Lower lobe of right lung (tissue), 2 donors: Measurements from ENCODE around the gene UBLCP1. TPM values are rescaled to one million over a fixed set of nuclear protein-coding genes. Genes with fewer than 3 reads are reported as not detected.
"Not testable (repeated sequence)": the region's sequence is repeated elsewhere in the genome, so short reads cannot be mapped to it uniquely, and the experiment has no call there.

ENCODE experiments used
- ATAC-seq, 2 donors: fragments of 200-7000 bp; cut with Tn5 transposase; one replicate each; pipeline ENCODE4 v1.9.1; 2020 to 2022; ENCODE audit warnings: mild to moderate bottlenecking in 2 of 2, moderate library complexity in 2 of 2
- DNase-seq: peaks from one replicate; pipeline ENCODE4 v3.0.0-alpha.2; 2020
- H3K27ac ChIP-seq: fragments of 200-600 bp; one replicate; pipeline ENCODE4 v1.8.0; 2022
- H3K27me3 ChIP-seq: fragments of 200-600 bp; one replicate; pipeline ENCODE4 v1.8.0; 2022; ENCODE audit warnings: low read depth
- H3K36me3 ChIP-seq: fragments of 200-600 bp; one replicate; pipeline ENCODE4 v1.8.0; 2022; ENCODE audit warnings: mild to moderate bottlenecking
- H3K4me1 ChIP-seq: fragments of 200-600 bp; one replicate; pipeline ENCODE4 v1.8.0; 2022
- H3K4me3 ChIP-seq: fragments of 200-600 bp; one replicate; pipeline ENCODE4 v1.8.0; 2022; ENCODE audit warnings: mild to moderate bottlenecking
- H3K9me3 ChIP-seq: fragments of 200-600 bp; one replicate; pipeline ENCODE4 v1.8.0; 2022
- intact Hi-C: fragments of 100-400 bp; cut with DNase I; formaldehyde crosslinking; loops from one replicate; pipeline ENCODE4 v1.11.0; 2022
- total RNA-seq: library from RNA; stranded (reverse); fragmentation: NEBNext Ultra II Directional; extraction: Animal tissue kit (Norgen Biotek cat#: 25700); gene quantifications from one replicate; pipeline ENCODE4 v1.2.1, GENCODE V29; 2021
- TF ChIP-seq, protein P1 (sequence below): fragments of 200-600 bp; IDR thresholded peaks from one replicate; pipeline ENCODE4 v1.8.0; 2022; ENCODE audit warnings: antibody characterized with exemption, mild to moderate bottlenecking
- donor health status: DM: no; HTN: yes; CAD: no; lungs with severe emphysema.

The UBLCP1 gene
- total RNA-seq, 1 donor from 2014 or later = 28.9 TPM

DNA sequence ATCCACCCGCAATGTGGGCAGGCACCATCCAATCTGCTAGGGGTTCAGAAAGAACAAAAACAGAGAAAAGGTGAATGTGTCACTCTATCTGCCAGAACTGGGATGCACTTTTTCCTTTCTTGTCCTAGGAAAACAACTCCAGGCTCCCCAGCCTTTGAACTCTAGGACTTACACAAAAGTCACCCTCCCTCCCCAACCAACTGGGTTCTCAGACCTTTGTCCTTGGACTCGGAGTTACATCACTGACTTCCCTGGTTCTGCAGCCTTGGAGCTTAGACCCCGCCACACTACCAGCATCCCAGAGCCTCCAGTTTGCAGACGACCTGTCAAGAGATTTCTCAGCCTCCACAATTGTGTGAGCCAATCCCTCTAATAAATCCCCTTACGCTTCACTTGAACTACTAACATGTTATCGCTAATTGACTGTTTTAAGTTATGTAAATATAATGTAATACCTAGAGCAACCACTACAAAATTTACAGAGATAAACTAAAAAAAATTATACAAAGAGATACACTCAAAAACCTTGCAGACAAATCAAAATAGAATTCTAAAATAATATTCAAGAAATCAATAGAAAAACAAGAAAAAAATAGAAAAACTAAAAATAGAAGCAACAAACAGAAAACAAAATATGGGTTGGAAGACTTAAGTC lies 5.3 kb upstream of the UBLCP1 start:
- intact Hi-C loops = no loop called here

DNA sequence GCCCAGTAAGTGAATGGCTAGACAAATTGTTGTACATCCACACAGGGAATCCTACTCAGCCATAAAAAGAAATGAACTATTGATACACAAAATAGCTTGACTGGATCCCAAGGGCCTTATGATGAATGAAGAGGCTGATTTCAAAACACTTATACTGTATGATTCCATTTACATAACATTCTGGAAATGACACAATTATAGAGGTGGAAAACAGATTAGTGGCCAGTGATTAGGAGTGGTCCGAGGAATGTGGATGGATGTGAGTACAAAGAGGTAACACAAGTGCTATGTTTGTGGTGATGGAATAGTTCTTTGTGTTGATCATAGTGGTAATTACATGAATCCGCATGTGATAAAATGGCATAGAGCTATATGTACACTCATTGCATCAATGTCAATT lies 4.7 kb upstream of the UBLCP1 start:
- intact Hi-C loops = no loop called here
- TF ChIP-seq, protein P1, sequence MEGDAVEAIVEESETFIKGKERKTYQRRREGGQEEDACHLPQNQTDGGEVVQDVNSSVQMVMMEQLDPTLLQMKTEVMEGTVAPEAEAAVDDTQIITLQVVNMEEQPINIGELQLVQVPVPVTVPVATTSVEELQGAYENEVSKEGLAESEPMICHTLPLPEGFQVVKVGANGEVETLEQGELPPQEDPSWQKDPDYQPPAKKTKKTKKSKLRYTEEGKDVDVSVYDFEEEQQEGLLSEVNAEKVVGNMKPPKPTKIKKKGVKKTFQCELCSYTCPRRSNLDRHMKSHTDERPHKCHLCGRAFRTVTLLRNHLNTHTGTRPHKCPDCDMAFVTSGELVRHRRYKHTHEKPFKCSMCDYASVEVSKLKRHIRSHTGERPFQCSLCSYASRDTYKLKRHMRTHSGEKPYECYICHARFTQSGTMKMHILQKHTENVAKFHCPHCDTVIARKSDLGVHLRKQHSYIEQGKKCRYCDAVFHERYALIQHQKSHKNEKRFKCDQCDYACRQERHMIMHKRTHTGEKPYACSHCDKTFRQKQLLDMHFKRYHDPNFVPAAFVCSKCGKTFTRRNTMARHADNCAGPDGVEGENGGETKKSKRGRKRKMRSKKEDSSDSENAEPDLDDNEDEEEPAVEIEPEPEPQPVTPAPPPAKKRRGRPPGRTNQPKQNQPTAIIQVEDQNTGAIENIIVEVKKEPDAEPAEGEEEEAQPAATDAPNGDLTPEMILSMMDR = no peak

More for the DNA sequence above, 5.3 kb upstream of the UBLCP1 start:
- ATAC-seq (no peak), DNase-seq (no peak)
- TF ChIP-seq, protein P1 = no peak
- Histone ChIP-seq H3K4me3 (no peak overlapping the region), H3K27me3 (no peaks in the 10 kb centered on the region), H3K27ac (no peak overlapping the region), H3K9me3 (no peaks in the 10 kb centered on the region), H3K36me3 (no peaks in the 10 kb centered on the region), H3K4me1 (no peaks in the 10 kb centered on the region)

DNA sequence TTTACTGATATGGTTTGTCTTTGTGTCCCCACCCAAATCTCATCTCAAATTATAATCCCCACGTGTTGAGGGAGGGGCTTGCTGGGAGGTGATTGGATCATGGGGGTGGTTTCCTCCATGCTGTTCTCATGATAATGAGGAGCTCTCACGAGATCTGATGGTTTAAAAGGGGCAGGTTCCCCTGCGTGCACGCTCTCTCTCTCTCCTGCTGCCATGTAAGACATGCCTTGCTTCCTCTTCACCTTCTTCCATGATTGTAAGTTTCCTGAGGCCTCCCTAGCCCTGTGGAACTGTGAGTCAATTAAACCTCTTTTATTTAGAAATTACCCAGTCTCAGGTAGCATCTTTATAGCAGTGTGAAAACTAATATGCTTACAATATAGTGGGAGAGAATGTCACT lies 2.9 kb upstream of the UBLCP1 start:
- H3K4me3 ChIP-seq, DNase-seq, H3K36me3 ChIP-seq, H3K27me3 ChIP-seq, ATAC-seq, H3K27ac ChIP-seq, H3K9me3 ChIP-seq: not testable (repeated sequence)
- peaks cover 16% of the 10 kb centered on the region for H3K4me1 ChIP-seq
- intact Hi-C loops = loop anchor here (10.0 kb wide), 2 partner anchors 45 to 105 kb away; no protein-coding TSS in a partner anchor

More for the DNA sequence above, 4.7 kb upstream of the UBLCP1 start:
- no peaks in the 10 kb centered on the region for H3K27me3 ChIP-seq
- DNase-seq (no peak), ATAC-seq (no peak)
- no peak overlapping the region for H3K27ac ChIP-seq
- no peaks in the 10 kb centered on the region for H3K9me3 ChIP-seq
- H3K36me3 ChIP-seq = no peaks in the 10 kb centered on the region
- H3K4me1 ChIP-seq = no peaks in the 10 kb centered on the region
- no peak overlapping the region for H3K4me3 ChIP-seq

DNA sequence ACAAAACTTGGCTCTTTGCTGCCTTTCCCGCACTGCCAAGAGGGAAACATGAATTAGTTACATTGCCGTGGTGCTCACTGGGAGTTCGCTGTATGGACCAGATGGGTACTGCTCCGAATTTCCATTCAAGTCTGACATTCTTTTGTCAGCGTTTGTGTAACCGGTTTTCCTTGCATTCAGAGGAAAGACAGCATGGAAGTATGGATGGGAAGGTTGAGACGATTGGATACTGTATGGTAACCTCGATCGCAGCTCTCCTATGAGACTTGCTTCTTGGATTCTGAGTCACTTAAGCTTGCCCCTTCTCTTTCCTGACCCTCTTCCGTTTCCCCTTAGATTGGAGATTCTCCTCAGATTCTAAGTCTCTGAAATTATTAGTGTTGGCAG lies 625 bp upstream of the UBLCP1 start:
- Histone ChIP-seq H3K36me3 (no peaks in the 10 kb centered on the region), H3K4me3 (peak overlapping the region; percentile 97), H3K27ac (peak overlapping the region; percentile 96), H3K4me1 (peaks cover 16% of the 10 kb centered on the region), H3K27me3 (no peaks in the 10 kb centered on the region), H3K9me3 (no peaks in the 10 kb centered on the region)
- intact Hi-C loops = loop anchor here (10.0 kb wide), 2 partner anchors 48 to 108 kb away; no protein-coding TSS in a partner anchor
- TF ChIP-seq, protein P1 = no peak
- DNase-seq (no peak), ATAC-seq (peak; percentile 48 to 66)

DNA sequence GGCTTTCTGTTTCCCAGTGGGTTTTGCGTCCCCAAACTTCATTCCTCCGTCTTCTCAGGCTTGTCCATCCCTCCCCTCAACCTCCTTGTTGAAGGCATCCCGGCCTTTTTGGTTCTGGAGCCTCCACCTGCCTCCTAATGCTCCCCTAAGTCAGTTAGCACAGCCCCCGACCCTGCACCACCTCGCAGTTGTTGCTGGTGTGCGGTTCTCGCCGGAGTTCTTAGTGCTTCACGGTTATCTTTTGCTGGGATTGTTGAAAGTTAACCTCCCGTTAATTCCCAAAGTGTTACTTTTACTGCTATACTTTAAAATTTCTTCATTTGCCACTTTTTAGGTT lies 447 bp downstream of the UBLCP1 start:
- TF ChIP-seq, protein P1 = no peak
- H3K4me1 ChIP-seq = peaks cover 16% of the 10 kb centered on the region
- DNase-seq = no peak
- peak overlapping the region; percentile 97 for H3K4me3 ChIP-seq
- no peaks in the 10 kb centered on the region for H3K27me3 ChIP-seq
- intact Hi-C loops = loop anchor here (10.0 kb wide), 2 partner anchors 49 to 109 kb away; no protein-coding TSS in a partner anchor
- no peaks in the 10 kb centered on the region for H3K9me3 ChIP-seq
- H3K27ac ChIP-seq = peak overlapping the region; percentile 96
- peak; percentile 43 to 48 for ATAC-seq
- no peaks in the 10 kb centered on the region for H3K36me3 ChIP-seq

DNA sequence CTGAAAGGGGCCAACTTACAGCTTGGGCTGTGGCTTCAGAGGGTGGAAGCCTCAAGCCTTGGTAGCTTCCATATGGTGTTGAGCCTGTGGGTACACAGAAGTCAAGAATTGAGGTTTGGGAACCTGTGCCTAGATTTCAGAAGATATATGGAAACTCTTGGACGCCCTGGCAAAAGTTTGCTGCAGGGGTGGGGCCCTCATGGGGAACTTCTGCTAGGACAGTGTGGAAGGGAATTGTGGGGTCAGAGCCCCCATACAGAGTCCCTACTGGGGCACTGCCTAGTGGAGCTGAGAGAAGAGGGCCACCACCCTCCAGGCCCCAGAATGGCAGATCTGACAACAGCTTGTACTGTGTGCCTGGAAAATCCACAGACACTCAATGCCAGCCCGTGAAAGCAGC lies 3.7 kb downstream of the UBLCP1 start:
- H3K4me3 ChIP-seq, H3K9me3 ChIP-seq, H3K27ac ChIP-seq, DNase-seq, ATAC-seq, H3K27me3 ChIP-seq: not testable (repeated sequence)
- H3K36me3 ChIP-seq = peaks cover 29% of the 10 kb centered on the region
- intact Hi-C loops = loop anchor here (10.0 kb wide), 2 partner anchors 52 to 112 kb away; no protein-coding TSS in a partner anchor
- peaks cover 16% of the 10 kb centered on the region for H3K4me1 ChIP-seq
